ENCODE results near the gene AGPAT1.

GRCh38 chr6:32139590-32139989 is 36.3 kb downstream of the AGPAT1 start:
- TF ChIP-seq CTCF (IDR thresholded peaks at IDR 0.05 in 4 of 5, conservative IDR thresholded peaks at IDR 0.05 in 1 of 5) (no peak), POLR2A (IDR thresholded peaks at IDR 0.05) (no peak)
